Neural crest cell (in vitro differentiated cells): ENCODE measurements around the gene SLIT3. TPM values are rescaled to one million over a fixed set of nuclear protein-coding genes. Genes with fewer than 3 reads are reported as not detected.

ENCODE experiments used
- DNase-seq: peaks from one replicate; pipeline ENCODE4 v3.0.0; 2021; ENCODE audit warnings: low read depth, mixed read lengths, low spot score
- H3K27ac Mint-ChIP-seq: one replicate; pipeline ENCODE4 v1.8.0; 2021; ENCODE audit warnings: mild to moderate bottlenecking, mixed read lengths; ENCODE audit not compliant: unreplicated experiment
- H3K27me3 Mint-ChIP-seq: 2 replicates; pipeline ENCODE4 v1.8.0; 2021; ENCODE audit warnings: low read depth, mild to moderate bottlenecking, mixed read lengths
- H3K36me3 Mint-ChIP-seq: 2 replicates; pipeline ENCODE4 v1.8.0; 2021; ENCODE audit warnings: low read depth, mild to moderate bottlenecking, mixed read lengths
- H3K4me1 Mint-ChIP-seq: 2 replicates; pipeline ENCODE4 v1.8.0; 2021; ENCODE audit warnings: mixed read lengths
- H3K4me3 Mint-ChIP-seq: one replicate; pipeline ENCODE4 v1.8.0; 2021; ENCODE audit warnings: mild to moderate bottlenecking, mixed read lengths
- H3K9me3 Mint-ChIP-seq: 2 replicates; pipeline ENCODE4 v1.8.0; 2021; ENCODE audit warnings: mixed read lengths
- total RNA-seq: library from RNA; stranded (reverse); gene quantifications from 2 replicates; pipeline ENCODE4 v1.2.1, GENCODE V29; 2021
- TF ChIP-seq, protein P1 (sequence below): fragments of 200-600 bp; sonication (generic); conservative IDR thresholded peaks from 2 replicates; pipeline ENCODE4 v1.5.0; 2021; ENCODE audit warnings: antibody characterized with exemption, mild to moderate bottlenecking

SLIT3 gene
- total RNA-seq, 1 donor from 2014 or later = 13.3 TPM

DNA sequence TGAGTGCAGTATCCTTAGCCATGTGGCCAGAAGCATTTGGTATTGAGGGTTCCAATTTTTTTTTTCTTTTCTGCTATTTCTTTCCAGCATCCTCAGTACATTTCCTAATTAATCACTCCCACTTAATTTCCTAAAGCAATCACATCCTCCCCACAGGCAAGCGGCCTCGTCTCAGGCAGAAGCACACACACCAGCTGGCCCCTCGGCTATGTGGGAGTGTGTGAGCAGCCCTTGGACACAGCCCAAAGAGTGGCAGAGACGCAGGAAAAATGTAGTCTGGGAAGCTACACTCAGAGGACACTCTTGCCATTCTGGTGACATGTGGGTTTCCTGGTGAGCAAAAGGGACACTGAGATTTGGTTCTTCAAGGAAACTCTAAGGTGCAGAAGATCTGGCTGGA, 20.7 kb downstream of the SLIT3 start:
- no peaks in the 10 kb centered on the region for H3K4me1 Mint-ChIP-seq
- TF ChIP-seq, protein P1, sequence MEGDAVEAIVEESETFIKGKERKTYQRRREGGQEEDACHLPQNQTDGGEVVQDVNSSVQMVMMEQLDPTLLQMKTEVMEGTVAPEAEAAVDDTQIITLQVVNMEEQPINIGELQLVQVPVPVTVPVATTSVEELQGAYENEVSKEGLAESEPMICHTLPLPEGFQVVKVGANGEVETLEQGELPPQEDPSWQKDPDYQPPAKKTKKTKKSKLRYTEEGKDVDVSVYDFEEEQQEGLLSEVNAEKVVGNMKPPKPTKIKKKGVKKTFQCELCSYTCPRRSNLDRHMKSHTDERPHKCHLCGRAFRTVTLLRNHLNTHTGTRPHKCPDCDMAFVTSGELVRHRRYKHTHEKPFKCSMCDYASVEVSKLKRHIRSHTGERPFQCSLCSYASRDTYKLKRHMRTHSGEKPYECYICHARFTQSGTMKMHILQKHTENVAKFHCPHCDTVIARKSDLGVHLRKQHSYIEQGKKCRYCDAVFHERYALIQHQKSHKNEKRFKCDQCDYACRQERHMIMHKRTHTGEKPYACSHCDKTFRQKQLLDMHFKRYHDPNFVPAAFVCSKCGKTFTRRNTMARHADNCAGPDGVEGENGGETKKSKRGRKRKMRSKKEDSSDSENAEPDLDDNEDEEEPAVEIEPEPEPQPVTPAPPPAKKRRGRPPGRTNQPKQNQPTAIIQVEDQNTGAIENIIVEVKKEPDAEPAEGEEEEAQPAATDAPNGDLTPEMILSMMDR = no peak
- no peak for DNase-seq
- no peak overlapping the region for H3K4me3 Mint-ChIP-seq
- H3K27ac Mint-ChIP-seq = no peak overlapping the region
- H3K9me3 Mint-ChIP-seq = no peaks in the 10 kb centered on the region
- no peaks in the 10 kb centered on the region for H3K36me3 Mint-ChIP-seq
- H3K27me3 Mint-ChIP-seq = peaks cover 3% of the 10 kb centered on the region

DNA sequence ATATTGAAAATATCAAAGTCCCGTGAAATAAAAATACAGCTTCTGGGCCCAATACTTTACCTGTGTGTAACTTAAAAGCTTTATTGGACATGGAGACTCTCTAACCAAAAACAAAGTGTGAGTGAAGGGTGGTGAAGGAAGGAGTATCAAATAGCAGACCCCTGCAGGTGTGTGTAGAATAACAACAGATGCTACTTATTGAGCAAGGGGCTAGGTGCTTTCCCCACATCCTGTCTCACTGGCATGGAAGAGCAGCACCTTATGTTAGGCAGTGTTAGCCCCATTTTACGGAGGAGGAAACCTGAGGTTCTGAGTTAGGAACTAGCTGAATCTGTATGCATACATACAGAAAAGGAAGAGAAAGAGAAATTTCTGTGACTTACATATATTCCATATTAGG, 21.8 kb downstream of the SLIT3 start:
- H3K36me3 Mint-ChIP-seq = no peaks in the 10 kb centered on the region
- no peak overlapping the region for H3K4me3 Mint-ChIP-seq
- no peak overlapping the region for H3K27ac Mint-ChIP-seq
- peaks cover 3% of the 10 kb centered on the region for H3K27me3 Mint-ChIP-seq
- TF ChIP-seq, protein P1 = no peak
- no peaks in the 10 kb centered on the region for H3K9me3 Mint-ChIP-seq
- H3K4me1 Mint-ChIP-seq = no peaks in the 10 kb centered on the region
- no peak for DNase-seq

DNA sequence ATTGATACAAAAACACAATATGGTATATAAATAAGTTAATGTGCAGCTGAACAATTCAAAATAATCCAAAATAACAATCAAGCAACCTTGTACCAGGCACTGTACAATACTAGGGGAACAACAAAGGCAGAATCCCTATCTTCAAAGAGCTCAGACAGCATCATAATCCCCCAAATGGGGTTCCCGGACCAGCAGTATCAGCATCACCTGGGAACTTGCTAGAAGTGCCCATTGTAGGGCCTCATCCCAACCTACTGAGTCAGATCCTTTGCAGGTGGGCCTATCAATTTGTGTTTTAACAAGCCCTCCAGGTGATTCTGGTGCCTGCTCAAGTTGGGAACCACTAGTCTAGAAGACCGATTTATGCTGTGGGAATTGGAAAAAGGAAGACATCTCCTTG, 27.1 kb downstream of the SLIT3 start:
- Mint-ChIP-seq H3K36me3 (no peaks in the 10 kb centered on the region), H3K27me3 (no peaks in the 10 kb centered on the region), H3K4me3 (no peak overlapping the region), H3K4me1 (peaks cover 7% of the 10 kb centered on the region), H3K27ac (no peak overlapping the region), H3K9me3 (peaks cover 1% of the 10 kb centered on the region)
- TF ChIP-seq, protein P1 = no peak
- DNase-seq = no peak

DNA sequence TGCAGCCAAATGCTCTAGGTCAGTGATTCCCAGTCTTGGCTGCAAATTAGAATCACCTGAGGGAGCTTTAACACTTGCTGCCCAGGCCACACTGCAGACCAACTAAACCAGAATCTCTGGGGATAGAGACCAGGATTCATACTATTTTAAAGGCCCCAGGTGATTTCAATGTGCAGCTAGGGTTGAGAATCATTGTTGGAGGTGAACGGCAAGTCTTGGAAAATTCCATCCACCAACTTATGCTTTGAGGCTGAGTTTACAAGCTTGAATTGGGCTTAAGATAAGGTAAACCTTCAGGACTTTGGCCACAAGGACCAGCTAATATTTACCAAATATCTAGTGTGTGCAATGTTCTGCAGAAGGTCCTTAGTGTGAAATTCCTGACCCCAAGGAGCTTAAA, 27.5 kb downstream of the SLIT3 start:
- Mint-ChIP-seq H3K9me3 (peaks cover 3% of the 10 kb centered on the region), H3K4me1 (peaks cover 7% of the 10 kb centered on the region)

DNA sequence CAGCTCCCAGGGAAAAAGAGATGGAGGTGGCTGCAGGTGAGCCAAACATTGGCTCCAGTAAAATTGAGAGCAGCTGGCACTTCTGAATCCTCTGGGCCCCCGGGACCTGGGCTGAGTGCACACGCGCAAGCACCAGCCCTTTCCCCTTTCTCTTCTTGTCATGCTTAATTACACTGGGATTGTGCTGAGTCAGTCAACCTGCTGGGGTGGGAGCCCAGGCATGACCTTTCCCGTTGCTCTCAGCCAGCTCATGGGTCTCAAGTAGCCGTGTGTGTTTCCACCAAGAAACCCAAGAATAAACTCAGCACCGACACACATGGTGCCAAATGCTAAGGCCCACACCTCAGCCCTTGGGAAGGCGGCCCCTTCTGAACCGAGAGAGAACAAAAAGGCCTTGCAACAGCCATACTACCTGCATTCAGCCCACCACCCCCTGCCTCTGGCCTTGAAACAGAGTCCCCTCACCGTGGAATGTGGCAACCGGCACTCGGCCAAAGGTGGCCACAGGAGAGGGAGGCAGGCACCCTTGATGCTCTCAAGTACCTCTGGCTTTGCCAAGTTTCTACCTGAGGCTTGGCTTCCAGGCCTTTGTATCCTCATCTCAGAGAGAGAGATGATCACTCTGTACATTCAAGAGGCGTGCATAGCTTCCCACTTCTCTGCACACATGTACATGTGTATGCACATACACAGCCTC, 28.1 kb downstream of the SLIT3 start:
- Mint-ChIP-seq H3K27me3 (no peaks in the 10 kb centered on the region), H3K27ac (no peak overlapping the region), H3K4me1 (peaks cover 7% of the 10 kb centered on the region), H3K4me3 (no peak overlapping the region), H3K9me3 (peaks cover 3% of the 10 kb centered on the region), H3K36me3 (no peaks in the 10 kb centered on the region)
- TF ChIP-seq, protein P1 = no peak
- DNase-seq = no peak

More for the DNA sequence above, 27.5 kb downstream of the SLIT3 start:
- no peak for DNase-seq
- TF ChIP-seq, protein P1 = no peak
- Mint-ChIP-seq H3K27me3 (no peaks in the 10 kb centered on the region), H3K36me3 (no peaks in the 10 kb centered on the region), H3K27ac (no peak overlapping the region), H3K4me3 (no peak overlapping the region)
